GM18951 (cell line): ENCODE measurements around the gene ECI2.
"Not testable (repeated sequence)": the region's sequence is repeated elsewhere in the genome, so short reads cannot be mapped to it uniquely, and the experiment has no call there.

Experiments used
- POLR2A ChIP-seq: IDR thresholded peaks from 4 replicates; pipeline ENCODE4 v1.6.1; 2011; ENCODE audit warnings: mild to moderate bottlenecking; ENCODE audit not compliant: insufficient read length, insufficient read depth; ENCODE audit errors: extremely low read depth
- in situ Hi-C: fragments of 300-500 bp; cut with MboI; formaldehyde crosslinking; loops from one replicate; pipeline ENCODE4 v1.12.0; 2022; ENCODE audit warnings: low sequenced_read_pairs, mixed read lengths, inconsistent platforms; ENCODE audit not compliant: unreplicated experiment

Gene ECI2

DNA sequence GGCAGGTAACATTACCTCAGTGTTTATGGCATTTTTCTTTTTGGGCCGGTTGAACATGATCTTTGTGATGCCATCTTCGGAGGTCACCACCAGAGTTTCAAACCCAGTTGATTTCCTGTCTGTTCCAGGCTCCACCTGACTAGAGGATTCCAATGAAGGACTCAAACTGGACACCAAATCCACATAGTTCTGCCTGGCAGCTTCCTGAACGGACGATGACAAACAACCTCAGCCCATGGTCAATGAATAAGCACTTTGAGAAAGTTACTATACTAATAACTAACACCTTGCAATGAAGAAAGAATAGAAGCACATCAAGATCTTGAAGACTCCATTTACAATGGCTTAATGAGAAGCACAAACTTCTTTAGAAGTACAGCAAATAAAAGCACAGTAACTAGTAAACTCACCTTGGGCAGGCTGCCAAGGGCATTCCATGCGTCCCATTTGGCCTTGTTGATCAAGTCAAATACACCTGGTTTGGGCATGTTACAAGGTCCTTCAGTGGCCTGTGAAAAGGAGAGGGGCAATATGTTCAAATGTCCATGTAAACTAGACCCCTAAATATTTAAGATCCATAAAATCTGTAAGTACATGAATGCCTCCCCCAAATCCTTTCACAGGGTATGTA, 4.9 kb downstream of the ECI2 start:
- in situ Hi-C loops: no loop called here
- no peak for TF ChIP-seq POLR2A

DNA sequence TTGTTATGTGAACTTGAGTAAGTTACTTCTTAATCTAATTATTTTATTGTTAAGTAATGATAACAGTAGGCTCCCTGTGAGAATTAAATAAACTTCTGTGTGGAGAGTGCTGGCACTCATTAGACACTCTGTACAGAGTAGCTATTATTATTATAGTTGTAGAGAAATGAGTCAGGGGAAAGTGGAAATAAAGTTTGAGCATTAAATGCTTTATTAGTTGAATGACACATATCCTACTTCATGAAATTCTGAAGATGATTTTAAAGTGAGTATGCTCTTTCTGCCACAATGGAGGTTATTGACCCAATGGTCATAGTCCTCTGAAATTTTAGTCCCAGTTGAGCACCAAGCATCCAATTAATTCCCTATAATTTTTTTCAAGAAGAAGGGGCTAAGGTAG, 5.9 kb downstream of the ECI2 start:
- in situ Hi-C loops: no loop called here
- no peak for TF ChIP-seq POLR2A

DNA sequence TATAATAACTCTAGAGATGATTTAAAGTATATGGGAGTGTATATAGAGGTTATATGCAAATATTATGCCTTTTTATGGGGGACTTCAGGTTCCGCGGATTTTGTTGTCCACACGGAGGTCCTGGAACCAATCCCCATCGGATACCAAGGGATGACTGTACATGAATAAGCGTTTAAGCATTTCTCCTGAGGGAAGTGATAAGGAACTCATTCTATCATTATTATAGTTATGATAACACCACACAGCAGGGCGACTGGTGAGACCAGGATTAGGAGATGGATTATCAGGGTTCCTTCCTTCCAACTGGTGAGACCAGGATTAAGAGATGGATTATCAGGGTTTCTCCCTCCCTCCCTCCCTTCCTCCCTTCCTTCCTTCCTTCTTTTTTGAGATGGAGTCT, 6.6 kb downstream of the ECI2 start:
- in situ Hi-C loops: no loop called here
- no peak for TF ChIP-seq POLR2A

DNA sequence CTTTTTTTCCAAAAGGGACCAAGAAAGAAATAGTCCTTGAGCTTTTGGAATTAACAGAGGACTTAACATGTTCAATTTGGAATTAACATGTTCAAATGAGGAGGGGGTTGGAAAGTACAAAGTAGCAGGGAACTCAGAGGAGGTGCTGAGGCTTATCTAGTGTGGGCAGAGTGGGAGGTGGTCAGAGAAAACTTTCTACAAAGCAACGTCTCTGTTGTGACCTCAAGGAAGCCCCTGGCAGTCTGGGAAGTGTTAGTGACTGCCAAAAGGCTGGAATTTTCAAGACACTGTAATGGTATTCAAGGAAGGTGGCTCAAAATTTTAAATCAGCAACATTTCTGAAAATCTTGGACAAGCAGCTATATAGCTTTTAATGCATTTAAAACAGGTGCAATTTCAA, 7.3 kb downstream of the ECI2 start:
- TF ChIP-seq POLR2A: no peak
- in situ Hi-C loops: no loop called here

DNA sequence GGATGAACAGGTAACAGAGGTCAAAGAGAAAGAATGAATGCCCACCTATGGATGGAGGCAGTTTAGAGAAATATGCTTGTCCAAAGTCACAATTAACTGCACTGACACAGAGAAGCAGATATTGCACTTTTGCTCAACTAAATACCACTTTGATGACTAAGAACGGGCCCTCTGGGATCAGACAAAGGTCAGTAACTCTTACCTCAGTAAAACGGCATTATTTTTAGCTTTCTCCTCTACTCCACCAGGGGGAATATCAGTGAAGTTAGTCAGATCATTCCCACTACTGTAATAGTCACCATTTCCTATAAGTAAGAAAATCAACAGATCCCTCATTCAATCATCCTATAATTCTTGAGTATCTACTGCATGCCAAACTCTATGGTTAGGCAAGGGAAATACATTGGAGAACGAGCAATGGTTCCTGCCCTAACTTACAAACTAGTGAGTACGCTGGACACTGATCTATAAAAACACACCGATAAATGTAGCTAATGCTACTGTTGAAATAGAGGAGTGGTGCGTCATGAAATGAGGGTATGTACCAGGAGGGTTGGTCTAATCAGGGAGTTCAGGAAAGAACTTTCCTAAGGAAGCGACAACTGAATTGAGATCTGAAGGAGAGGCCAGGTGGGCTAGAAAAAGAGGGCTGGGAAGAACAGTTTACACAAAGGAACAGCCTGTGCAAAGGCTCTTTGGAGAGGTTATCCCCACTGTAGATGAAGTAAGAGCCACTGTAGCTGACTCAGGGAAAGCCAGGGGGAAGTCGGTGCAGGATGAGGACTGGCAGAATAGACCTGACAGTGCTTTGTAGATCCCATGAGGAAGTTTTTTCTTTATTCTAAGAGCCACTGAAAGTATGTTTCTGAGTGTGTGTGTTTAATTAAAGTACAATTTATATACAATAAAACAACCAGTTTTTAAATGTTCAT, 9.2 kb downstream of the ECI2 start:
- no peak for TF ChIP-seq POLR2A
- in situ Hi-C loops: no loop called here

DNA sequence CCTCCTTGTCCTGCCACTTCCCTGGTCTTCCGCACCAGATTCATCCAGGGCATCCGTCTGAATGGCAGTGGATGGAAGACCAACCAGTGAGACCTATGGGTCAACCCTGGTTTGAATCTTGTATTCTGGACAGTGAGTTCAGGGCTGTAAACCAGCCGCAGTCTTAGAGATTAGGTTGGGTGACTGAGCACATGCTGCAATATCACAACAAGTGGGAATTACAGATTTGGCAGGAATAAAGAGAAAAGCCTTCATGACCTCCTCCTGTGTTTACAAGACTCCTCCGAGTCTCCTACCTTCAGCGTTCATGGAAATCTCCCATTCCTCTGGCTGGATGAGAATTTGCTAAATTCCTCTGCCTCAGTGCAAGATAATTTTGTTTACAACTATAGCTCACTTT, 9.9 kb downstream of the ECI2 start:
- no peak for TF ChIP-seq POLR2A
- in situ Hi-C loops: no loop called here

DNA sequence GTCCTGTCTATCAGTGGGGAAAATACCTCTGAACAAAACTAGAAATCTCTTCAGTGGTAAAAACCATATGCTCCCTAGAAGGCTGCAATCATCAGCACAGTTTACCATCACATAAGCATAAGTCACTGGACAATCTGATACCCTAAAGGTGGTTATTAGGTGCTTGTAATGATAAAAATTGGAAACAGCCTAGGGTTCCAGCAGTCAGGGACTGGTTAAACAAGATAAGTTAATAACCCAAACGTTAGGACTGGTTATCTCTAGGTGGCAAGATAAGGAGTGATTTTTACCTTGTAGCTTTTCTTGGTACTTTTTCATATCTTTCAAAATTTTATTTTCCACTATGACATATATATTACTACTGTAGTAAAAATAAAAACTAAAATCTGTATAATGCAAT, 11.0 kb downstream of the ECI2 start:
- no peak for TF ChIP-seq POLR2A
- in situ Hi-C loops: no loop called here

DNA sequence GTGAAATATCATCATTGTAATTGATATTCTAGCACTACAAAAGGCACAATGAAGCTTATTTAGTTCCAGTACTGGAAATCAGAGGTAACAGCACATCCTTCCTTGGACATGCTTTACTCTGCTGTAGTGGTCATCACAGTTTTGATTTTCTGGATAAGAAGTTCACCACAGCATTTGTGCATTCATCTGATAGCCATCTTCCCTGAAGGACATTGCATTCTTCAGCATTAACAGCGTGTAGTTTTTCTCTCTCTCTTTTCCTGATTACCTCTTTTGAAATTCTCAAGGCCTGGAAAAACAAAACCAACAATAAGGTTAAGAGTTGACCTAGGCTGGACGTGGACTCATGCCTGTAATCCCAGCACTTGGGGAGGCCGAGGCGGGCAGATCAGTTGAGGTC, 19.6 kb downstream of the ECI2 start:
- in situ Hi-C loops: no loop called here
- TF ChIP-seq POLR2A: no peak

DNA sequence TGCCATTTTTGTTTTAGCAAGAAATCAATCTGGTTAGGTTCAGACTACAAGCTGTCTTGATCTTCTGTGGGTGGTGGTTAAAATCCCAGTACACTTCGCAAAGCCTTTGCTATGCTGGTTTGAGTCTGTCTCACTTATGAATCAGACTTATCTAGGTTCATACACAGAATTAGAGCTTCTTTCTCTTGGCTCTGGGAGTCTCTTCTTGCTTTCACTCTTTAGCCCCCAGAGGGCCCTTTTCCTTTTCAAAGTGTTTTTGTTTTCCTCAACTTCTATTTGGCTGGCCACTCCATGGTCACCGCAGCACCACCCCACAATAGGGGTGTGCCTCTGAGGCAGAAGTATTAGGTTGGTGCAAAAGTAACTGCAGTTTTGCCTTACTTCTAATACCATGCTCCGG, 21.3 kb downstream of the ECI2 start:
- TF ChIP-seq POLR2A: no peak
- in situ Hi-C loops: no loop called here

DNA sequence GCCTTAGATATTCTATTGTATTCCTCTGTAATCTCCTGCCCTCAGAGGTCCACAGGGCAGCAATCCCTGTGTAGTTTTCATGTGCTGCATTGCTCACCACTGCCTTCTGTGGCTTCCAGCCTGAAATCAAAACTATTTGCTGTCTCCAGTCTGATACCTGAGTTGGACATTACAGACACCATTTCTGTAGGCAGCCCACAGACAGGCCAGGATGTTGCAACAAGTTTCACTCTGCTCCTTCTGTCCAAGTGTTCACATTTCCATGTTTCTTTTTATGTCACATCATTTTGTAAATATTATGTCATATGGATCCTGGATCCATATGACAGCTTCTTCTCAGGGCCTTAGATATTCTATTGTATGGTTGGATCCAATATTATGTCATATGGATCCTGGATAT, 21.7 kb downstream of the ECI2 start:
- in situ Hi-C loops: no loop called here
- no peak for TF ChIP-seq POLR2A

DNA sequence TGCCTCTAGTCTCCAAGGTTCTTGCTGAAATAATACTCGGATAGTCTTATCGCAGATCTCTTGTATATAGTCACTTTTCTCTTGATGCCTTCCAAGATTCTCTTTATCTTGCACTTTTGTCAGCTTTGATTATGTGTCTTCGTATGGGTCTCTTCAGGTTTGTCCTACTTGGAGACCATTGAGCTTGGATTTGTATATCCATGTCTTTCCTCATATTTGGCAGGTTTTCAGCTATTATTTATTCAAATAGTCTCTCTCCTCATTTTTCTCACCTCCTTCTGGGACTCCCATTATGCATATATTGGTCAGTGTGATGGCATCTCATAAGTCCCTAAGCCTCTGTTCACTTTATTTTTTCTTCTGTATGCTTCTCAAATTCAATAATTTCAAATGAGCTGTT, 23.0 kb downstream of the ECI2 start:
- in situ Hi-C loops: no loop called here

DNA sequence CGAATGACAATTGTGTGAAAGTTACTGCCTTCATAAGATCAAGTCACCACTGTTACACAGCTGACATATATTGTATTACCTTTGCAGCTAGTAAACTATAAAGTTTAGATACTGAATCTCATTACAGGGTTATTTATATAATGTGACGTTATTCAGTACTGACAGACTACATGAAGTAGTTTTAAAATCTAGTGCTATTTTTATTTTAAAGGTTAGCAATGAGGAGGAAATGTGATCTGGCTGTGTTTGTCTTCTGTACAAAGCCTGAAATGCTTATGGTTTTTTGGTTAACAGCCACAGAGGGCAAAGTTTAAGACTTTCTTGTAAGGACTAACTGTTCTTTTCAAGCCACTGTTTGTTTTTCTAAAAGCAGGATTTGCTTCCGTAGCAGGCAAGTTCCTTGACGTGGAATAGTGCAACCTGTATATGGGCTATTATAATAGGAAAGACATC, 26.0 kb downstream of the ECI2 start:
- in situ Hi-C loops: not testable (repeated sequence)

More for the DNA sequence above, 23.0 kb downstream of the ECI2 start:
- no peak for TF ChIP-seq POLR2A

DNA sequence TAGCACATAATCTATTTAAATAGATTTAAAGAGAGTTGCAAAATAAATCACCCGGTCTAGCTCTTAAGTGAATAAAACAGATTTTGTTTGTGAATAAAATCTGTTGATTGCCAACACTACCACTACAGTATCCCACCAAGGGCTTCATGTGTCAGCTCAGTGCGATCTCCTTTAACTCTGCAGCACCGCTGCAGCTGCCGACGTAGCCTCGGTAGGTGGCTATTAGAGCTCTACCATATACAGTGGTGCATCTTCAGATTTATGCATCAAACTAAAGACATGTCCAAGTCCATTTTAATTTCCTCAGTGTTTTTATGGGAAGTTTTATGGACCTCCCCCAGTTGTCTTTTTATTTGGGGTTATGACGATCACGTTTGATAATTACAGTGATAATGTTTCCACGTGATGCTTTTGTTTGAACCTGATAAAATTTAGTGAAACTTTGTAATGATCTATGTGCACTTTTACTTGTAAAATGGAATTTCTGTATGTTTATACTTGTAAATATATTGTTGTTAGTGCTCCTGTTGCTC, 26.7 kb downstream of the ECI2 start:
- TF ChIP-seq POLR2A: no peak

DNA sequence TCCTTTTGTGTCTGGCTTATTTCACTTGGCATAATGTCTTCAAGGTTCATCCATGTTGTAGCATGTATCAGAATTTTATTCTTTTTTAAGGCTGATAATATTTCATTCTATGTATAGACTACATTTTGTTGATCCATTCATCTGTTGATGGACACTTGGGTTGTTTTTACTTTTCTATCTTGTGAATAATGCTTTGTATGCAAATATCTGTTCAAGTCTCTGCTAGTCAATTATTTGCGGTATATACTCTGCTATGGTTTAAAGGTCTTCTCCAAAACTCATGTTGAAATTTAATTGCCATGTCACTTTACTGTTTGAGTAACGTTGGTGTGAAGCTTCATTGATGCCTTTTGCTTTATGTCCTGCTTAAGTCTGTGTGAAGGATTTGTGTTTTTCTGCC, 27.5 kb downstream of the ECI2 start:
- in situ Hi-C loops: no loop called here
- no peak for TF ChIP-seq POLR2A

More for the DNA sequence above, 26.7 kb downstream of the ECI2 start:
- in situ Hi-C loops: no loop called here
